Endothelial cell (in vitro differentiated cells): Measurements from ENCODE around the gene SEMA7A. TPM values are rescaled to one million over a fixed set of nuclear protein-coding genes. Genes with fewer than 3 reads are reported as not detected.

Experiments
- DNase-seq: peaks from one replicate; pipeline ENCODE4 v3.0.0; 2021; ENCODE audit warnings: low spot score
- H3K27ac Mint-ChIP-seq: one replicate; pipeline ENCODE4 v1.8.0; 2021; ENCODE audit warnings: mixed read lengths, inconsistent platforms; ENCODE audit not compliant: unreplicated experiment
- H3K27me3 Mint-ChIP-seq: one replicate; pipeline ENCODE4 v1.8.0; 2021; ENCODE audit warnings: mild to moderate bottlenecking, moderate library complexity, mixed read lengths, inconsistent platforms; ENCODE audit not compliant: unreplicated experiment
- H3K36me3 Mint-ChIP-seq: one replicate; pipeline ENCODE4 v1.8.0; 2021; ENCODE audit warnings: mild to moderate bottlenecking, low read depth, mixed read lengths, inconsistent platforms; ENCODE audit not compliant: unreplicated experiment
- H3K4me1 Mint-ChIP-seq: one replicate; pipeline ENCODE4 v1.8.0; 2021; ENCODE audit warnings: mild to moderate bottlenecking, mixed read lengths, inconsistent platforms; ENCODE audit not compliant: unreplicated experiment
- H3K4me3 Mint-ChIP-seq: one replicate; pipeline ENCODE4 v1.8.0; 2021; ENCODE audit warnings: mild to moderate bottlenecking, mixed read lengths, inconsistent platforms; ENCODE audit not compliant: unreplicated experiment
- H3K9me3 Mint-ChIP-seq: one replicate; pipeline ENCODE4 v1.8.0; 2021; ENCODE audit warnings: mixed read lengths, inconsistent platforms; ENCODE audit not compliant: unreplicated experiment
- total RNA-seq: library from RNA; stranded (reverse); fragmentation: NEBNext Ultra II Directional; extraction: Animal tissue kit (Norgen Biotek cat#: 25700); gene quantifications from one replicate; pipeline ENCODE4 v1.2.1, GENCODE V29; 2021; ENCODE audit not compliant: unreplicated experiment
- TF ChIP-seq, protein P1 (sequence below): fragments of 200-600 bp; sonication (generic); IDR thresholded peaks from one replicate; pipeline ENCODE4 v1.5.0; 2021; ENCODE audit warnings: antibody characterized with exemption; ENCODE audit not compliant: unreplicated experiment

SEMA7A gene
- total RNA-seq, 1 donor from 2014 or later, result 41.4 TPM

- H3K27ac Mint-ChIP-seq, result no peak overlapping the region
- H3K36me3 Mint-ChIP-seq, result peaks cover 27% of the 10 kb centered on the region
- no peak overlapping the region for H3K4me3 Mint-ChIP-seq
- peaks cover 9% of the 10 kb centered on the region for H3K27me3 Mint-ChIP-seq
- peaks cover 21% of the 10 kb centered on the region for H3K4me1 Mint-ChIP-seq
- H3K9me3 Mint-ChIP-seq, result no peaks in the 10 kb centered on the region
- DNase-seq, result no peak
- TF ChIP-seq, protein P1, sequence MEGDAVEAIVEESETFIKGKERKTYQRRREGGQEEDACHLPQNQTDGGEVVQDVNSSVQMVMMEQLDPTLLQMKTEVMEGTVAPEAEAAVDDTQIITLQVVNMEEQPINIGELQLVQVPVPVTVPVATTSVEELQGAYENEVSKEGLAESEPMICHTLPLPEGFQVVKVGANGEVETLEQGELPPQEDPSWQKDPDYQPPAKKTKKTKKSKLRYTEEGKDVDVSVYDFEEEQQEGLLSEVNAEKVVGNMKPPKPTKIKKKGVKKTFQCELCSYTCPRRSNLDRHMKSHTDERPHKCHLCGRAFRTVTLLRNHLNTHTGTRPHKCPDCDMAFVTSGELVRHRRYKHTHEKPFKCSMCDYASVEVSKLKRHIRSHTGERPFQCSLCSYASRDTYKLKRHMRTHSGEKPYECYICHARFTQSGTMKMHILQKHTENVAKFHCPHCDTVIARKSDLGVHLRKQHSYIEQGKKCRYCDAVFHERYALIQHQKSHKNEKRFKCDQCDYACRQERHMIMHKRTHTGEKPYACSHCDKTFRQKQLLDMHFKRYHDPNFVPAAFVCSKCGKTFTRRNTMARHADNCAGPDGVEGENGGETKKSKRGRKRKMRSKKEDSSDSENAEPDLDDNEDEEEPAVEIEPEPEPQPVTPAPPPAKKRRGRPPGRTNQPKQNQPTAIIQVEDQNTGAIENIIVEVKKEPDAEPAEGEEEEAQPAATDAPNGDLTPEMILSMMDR, result no peak
These were observed 16.1 kb downstream of the SEMA7A start for GRCh38 chr15:74417670-74418069.

DNA sequence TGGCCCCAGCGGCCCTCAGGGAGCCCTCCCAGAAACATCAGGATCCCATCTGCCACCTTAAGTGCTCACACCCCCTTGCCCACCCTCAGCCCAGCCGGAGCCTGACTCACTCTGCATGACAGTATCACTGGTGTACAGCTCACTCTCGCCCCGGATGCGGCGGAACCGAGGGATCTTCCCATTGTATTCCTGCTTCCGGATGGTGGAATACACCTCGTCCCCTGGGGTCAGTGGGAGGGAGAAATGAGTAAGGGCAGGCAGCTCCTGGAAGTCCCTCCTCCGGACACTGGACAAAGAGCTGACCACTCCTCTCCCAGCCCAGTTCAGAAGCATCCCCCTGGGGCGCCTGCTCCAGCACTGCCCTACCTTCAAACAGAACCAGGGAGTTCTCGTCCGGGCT, 16.5 kb downstream of the SEMA7A start:
- no peak for DNase-seq
- no peak overlapping the region for H3K27ac Mint-ChIP-seq
- peaks cover 16% of the 10 kb centered on the region for H3K4me1 Mint-ChIP-seq
- peaks cover 31% of the 10 kb centered on the region for H3K36me3 Mint-ChIP-seq
- H3K4me3 Mint-ChIP-seq, result no peak overlapping the region
- H3K27me3 Mint-ChIP-seq, result peaks cover 9% of the 10 kb centered on the region
- H3K9me3 Mint-ChIP-seq, result no peaks in the 10 kb centered on the region
- TF ChIP-seq, protein P1, result no peak

DNA sequence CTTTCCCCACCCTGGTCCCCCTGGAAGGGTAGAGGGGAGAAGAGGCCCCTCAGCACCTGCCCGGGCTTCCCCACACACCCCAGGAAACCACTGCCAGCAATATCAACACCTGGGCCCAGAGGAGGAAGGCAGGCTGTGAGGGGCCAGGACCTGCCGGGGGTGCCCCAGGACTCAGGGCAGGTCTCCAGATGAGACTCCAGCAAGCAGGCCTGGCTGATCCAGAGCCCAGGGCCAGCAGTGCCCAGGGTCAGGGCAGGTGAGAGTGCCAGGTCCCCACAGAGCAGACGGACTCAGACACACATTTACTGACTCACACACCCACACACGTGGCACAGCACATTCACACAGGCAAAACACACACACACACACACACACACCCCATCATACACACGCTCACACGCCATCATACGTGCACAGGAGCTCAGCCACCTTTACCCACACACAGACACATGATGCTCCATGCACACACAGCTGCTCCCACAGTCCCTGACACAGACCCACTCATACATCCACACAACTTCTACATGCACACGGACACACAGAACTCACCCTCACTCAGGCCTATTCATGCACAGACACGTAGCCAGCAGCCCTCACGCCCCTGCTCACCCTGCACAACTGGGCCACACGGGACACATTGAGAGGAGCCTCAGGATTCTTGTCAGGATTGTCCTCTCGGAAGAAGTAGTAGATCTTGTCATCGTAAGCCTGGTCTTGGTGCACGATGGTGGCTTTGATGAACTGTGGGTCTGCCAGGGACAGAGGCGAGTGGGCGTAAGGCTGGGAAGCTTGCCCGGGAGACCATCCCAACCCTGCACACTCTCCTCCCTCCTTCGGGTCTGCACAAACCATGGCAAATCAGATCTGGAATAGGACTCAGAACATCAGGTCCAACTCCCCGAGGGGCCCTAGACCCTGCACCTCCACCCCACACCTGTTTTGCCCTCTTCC, 17.5 kb downstream of the SEMA7A start:
- Mint-ChIP-seq H3K27me3 (peaks cover 4% of the 10 kb centered on the region), H3K4me1 (peaks cover 8% of the 10 kb centered on the region), H3K4me3 (peak overlapping the region; percentile 44), H3K27ac (peak overlapping the region; percentile 0), H3K9me3 (no peaks in the 10 kb centered on the region), H3K36me3 (peaks cover 32% of the 10 kb centered on the region)
- DNase-seq, result no peak
- TF ChIP-seq, protein P1, result no peak

DNA sequence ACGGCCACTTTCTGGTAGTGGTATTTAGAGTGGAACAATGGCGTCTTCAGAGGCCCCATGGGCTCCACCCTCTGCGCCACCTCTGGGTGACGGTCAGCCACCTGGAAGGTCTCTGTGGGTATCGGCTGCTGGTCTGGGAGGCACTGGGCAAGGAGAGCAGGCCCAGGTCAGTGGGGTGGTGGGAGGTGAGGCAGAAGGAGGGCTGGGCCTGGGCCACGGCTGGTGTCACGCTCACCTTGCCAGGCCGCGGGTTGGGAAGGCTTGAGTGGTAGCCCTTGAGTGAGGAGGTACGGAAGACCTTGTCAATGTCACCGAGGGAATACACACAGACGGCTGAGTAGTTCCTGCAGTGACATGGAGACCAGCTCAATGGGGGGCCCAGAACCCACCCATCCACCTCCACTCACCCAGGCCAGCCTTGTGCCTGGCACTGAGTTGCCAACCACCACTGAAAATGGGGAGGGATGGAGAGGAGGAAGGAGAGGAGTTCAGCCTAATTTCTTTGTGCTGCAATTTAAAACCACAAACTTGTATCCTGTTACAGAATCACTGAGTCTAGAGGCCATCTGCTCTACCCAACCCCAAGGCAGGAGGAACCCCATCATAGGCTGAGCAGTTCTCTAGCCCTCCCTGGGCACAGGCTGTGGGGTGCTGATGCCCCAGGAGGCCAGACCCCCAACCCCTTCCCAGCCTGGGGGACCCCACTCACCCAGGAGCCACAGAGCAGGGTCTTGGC, 19.0 kb downstream of the SEMA7A start:
- Mint-ChIP-seq H3K4me3 (no peak overlapping the region), H3K27ac (no peak overlapping the region), H3K27me3 (peaks cover 1% of the 10 kb centered on the region), H3K9me3 (no peaks in the 10 kb centered on the region), H3K36me3 (peaks cover 40% of the 10 kb centered on the region), H3K4me1 (peaks cover 3% of the 10 kb centered on the region)
- no peak for DNase-seq
- TF ChIP-seq, protein P1, result no peak
